Stimulated activated CD8-positive, alpha-beta memory T cell treated with anti-CD3 and anti-CD28 coated beads, Interleukin-12 subunit alpha, Interleukin-12 subunit beta, amount 100 ng/mL, for 1 hour (primary cell): ENCODE data around the gene RIMKLB.

Experiments
- DNase-seq: peaks from one replicate; pipeline ENCODE4 v3.0.0-alpha.2; 2020; ENCODE audit warnings: low read depth

Gene RIMKLB

GRCh38 chr12:8697476-8698131 lies at the start of gene RIMKLB:
RIMKLB (plus strand) TSS chr12:8697991; CDS start chr12:8713867, 15,876 bp downstream.
- DNase-seq: peak; percentile 63

GRCh38 chr12:8648576-8649205 lies 49.1 kb upstream of the RIMKLB start:
- no peak for DNase-seq

GRCh38 chr12:8655421-8655820 lies 42.4 kb upstream of the RIMKLB start:
- no peak for DNase-seq

- no peak for DNase-seq
Measured at GRCh38 chr12:8658346-8658745, 39.4 kb upstream of the RIMKLB start.

GRCh38 chr12:8661016-8661415 lies 36.8 kb upstream of the RIMKLB start:
- DNase-seq: no peak

- no peak for DNase-seq
Measured at GRCh38 chr12:8661751-8662150, 36.0 kb upstream of the RIMKLB start.

GRCh38 chr12:8662593-8662992 lies 35.2 kb upstream of the RIMKLB start, which contains the start of gene MFAP5:
MFAP5 (minus strand) TSS chr12:8662826; CDS start chr12:8662104, 722 bp downstream.
- no peak for DNase-seq

- DNase-seq: no peak
Measured at GRCh38 chr12:8664228-8664913, 33.4 kb upstream of the RIMKLB start.

- no peak for DNase-seq
Measured at GRCh38 chr12:8665759-8666158, 32.0 kb upstream of the RIMKLB start.

GRCh38 chr12:8667270-8667669 lies 30.5 kb upstream of the RIMKLB start:
- no peak for DNase-seq

GRCh38 chr12:8668441-8668840 lies 29.4 kb upstream of the RIMKLB start:
- DNase-seq: no peak

GRCh38 chr12:8672381-8672780 lies 25.4 kb upstream of the RIMKLB start:
- DNase-seq: no peak

GRCh38 chr12:8675591-8676036 lies 22.2 kb upstream of the RIMKLB start:
- no peak for DNase-seq

GRCh38 chr12:8676651-8677050 lies 21.1 kb upstream of the RIMKLB start:
- DNase-seq: no peak

GRCh38 chr12:8677362-8677761 lies 20.4 kb upstream of the RIMKLB start:
- no peak for DNase-seq

- no peak for DNase-seq
Measured at GRCh38 chr12:8678661-8679111, 19.1 kb upstream of the RIMKLB start.

GRCh38 chr12:8680533-8680932 lies 17.3 kb upstream of the RIMKLB start:
- DNase-seq: no peak

GRCh38 chr12:8681129-8681884 lies 16.5 kb upstream of the RIMKLB start:
- DNase-seq: no peak

GRCh38 chr12:8685051-8685450 lies 12.7 kb upstream of the RIMKLB start:
- no peak for DNase-seq

- no peak for DNase-seq
Measured at GRCh38 chr12:8687846-8688601, 9.8 kb upstream of the RIMKLB start.

- DNase-seq: no peak
Measured at GRCh38 chr12:8689681-8690080, 8.1 kb upstream of the RIMKLB start.

GRCh38 chr12:8692573-8692972 lies 5.2 kb upstream of the RIMKLB start:
- no peak for DNase-seq
